GM12873 (cell line): ENCODE results near the gene GALNT5.

Experiments used
- TF ChIP-seq, protein P1 (sequence below): IDR thresholded peaks from 2 replicates; pipeline ENCODE4 v1.5.1; 2012; ENCODE audit warnings: low read depth, mild to moderate bottlenecking, moderate library complexity, low read length, control low read depth; ENCODE audit not compliant: insufficient read depth; ENCODE audit errors: missing control alignments

Gene GALNT5

DNA sequence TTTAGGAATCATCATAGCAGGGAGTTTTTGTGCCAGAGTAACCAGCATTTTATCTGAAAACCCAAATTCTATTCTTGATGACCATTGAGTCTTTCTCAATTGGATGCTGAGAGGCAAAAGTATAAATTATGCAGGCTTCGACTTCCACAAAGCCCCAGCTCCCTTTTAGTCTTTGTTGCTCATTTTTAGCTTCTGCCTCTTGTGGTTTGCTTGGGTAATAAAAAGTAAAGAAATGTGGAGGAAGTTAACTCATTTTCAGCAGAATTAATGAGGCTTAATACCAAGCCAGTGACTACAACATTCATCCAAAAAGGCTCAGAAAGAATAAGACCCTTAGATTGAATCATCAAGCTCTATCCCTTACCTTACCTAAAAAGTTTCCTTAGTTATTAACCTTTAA is 49.5 kb downstream of the GALNT5 start:
- TF ChIP-seq, protein P1, sequence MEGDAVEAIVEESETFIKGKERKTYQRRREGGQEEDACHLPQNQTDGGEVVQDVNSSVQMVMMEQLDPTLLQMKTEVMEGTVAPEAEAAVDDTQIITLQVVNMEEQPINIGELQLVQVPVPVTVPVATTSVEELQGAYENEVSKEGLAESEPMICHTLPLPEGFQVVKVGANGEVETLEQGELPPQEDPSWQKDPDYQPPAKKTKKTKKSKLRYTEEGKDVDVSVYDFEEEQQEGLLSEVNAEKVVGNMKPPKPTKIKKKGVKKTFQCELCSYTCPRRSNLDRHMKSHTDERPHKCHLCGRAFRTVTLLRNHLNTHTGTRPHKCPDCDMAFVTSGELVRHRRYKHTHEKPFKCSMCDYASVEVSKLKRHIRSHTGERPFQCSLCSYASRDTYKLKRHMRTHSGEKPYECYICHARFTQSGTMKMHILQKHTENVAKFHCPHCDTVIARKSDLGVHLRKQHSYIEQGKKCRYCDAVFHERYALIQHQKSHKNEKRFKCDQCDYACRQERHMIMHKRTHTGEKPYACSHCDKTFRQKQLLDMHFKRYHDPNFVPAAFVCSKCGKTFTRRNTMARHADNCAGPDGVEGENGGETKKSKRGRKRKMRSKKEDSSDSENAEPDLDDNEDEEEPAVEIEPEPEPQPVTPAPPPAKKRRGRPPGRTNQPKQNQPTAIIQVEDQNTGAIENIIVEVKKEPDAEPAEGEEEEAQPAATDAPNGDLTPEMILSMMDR: peak; percentile 34

DNA sequence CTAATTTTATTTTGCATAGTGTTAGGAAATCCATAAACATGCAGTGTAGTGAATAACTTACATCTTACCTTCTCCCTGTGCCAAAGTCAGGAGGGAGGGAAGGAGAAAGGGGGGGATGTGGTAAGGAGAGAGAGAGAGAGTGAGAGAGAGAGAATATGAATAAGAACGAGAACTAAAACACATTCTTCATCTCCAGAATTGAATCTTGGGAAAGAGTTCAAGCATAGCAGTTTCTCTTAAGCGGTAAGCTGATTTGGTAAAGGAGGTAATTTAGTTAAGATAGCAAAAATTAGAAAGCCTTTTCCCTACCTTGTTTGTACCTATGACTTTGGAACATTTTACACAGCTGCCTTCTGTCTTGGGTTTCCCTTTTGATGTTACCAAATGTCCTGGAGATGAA is 52.4 kb downstream of the GALNT5 start:
- TF ChIP-seq, protein P1: no peak

DNA sequence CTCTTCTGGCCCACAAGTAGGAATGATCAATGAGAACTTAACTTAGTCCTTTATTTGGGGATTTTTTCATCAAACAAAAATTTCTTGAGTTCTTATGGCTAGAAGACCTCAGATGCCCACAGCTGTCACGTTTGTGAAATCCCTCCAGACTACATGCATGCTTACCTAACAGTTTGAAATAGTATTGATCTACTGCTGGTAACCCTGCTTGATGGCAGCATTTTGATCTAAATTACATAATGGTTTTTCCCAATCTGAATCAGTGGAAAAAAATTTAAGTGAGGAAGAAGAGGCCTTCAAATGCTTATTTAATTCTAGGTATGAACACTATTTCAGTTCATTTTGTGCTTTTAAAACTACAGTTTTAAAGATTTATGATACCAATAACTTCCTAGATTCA is 54.2 kb downstream of the GALNT5 start:
- TF ChIP-seq, protein P1: no peak

DNA sequence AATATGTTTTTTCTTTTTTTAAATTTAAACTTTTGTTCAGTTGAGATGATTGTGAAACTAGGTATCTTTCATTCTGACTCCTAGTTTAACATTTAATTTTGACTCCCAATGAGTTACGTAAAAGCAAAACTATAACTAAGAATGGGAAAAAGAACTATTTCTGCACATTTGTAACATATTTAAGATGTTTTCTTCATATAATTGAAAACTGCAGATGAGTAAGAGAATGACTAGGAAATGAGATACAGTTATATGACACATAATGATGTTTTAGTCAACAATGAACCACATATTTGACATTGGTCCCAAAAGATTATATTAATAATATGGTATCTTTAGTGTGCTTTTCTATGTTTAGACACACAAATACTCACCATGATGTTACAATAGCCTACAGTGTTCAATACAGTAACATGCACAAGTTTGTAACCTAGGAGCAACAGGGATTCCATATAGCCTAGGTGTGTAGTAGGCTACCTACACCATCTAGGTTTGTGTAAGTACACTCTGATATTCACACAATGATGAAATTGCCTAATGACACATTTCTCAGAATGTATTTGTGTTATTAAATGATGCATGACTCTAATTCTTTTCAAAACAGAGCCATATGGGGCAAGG is 55.5 kb downstream of the GALNT5 start:
- TF ChIP-seq, protein P1: no peak

GRCh38 chr2:157315901-157316300 is 58.4 kb downstream of the GALNT5 start:
- TF ChIP-seq, protein P1: no peak

DNA sequence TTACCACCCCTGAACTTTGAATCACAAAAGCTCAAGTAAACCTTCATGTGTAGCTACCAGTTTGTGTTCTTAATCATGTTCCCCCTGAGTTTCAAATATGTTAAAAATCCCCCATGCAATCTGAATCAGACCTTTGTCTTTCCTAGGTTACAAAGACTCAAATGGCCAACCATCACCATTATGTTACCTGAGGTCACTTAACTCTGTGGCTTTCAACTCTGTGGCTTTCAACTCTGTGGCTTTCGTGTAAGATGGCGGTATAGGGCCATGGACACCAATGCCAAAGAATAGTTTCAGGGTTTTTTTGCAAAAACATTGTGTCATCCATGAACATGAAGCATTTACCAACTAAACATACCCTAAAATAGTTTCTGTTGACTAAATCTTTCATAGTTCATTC is 61.4 kb downstream of the GALNT5 start:
- TF ChIP-seq, protein P1: no peak

DNA sequence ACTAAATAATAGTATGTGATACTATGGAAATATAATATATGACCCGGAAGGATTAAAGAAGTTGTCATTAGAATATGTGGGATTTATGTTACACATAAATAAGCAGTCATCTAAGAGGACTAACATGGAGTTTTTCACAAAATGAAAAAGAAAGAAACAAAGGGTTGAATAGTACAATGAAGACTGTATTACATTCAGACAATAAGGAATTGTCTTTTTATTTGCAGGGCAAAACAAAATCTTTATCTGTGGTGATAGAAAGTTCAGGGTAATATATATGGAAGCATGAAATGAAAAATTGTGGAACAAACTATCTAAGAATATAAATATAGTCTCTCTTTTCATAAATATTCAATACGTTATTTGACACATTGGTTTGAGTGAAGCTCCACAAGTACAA is 62.3 kb downstream of the GALNT5 start:
- TF ChIP-seq, protein P1: no peak

DNA sequence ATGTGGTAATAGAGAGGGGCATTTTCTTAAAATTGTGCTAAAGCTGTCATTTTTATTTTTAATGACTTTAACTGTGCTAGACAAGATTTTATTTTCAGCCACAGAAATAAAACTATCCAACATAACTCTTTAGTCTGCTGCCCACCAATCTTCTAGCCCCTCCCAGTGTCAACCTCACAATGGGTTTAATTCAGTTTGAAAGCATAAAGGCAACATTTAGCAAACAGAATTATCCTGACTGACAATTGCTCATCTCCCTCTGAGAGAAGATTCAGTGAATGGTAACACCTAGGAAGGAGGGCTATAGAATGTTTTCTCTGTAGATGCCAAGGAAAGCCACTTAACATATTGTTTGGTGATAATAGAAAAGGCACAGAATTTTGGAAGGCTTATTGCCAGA is 62.9 kb downstream of the GALNT5 start:
- TF ChIP-seq, protein P1: no peak
